NCI-H345 (cell line): ENCODE results near the gene SHANK1.

ENCODE experiments used
- DNase-seq: peaks from one replicate; lab custom pipeline; 2025; lab: John Stamatoyannopoulos, UW

SHANK1 gene

DNA sequence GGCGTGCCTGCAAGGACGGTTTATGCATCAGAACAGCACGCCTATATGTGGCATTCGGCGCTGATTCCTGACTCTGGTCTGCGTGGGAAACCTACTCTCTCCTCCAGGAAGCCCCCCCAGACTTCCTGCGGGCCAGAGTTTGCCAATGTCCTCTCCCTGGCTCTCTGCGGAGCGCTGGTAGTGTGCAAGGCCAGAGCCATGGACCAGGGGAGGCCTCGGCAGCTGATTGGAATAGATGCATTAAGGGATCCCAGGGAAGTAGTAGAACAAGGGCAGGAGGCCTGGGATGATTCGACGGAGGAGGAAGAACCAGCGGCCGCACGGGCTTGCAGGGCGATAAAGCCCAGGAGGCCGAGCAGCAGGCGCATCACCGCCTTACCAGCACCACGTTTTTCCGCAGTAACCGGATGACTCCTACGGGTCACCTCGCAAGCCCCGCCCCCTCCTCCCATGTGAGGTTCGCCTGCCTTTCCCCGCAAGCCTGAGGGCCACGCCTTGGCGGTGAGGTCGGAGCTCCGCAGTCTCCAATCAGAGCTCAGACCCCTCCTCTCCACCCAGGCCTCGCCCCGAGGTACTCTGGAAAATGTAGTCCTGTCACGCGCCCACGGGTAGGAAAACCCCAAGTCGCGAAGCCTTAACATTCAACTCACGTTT, 8.6 kb upstream of the SHANK1 start:
- no peak for DNase-seq

DNA sequence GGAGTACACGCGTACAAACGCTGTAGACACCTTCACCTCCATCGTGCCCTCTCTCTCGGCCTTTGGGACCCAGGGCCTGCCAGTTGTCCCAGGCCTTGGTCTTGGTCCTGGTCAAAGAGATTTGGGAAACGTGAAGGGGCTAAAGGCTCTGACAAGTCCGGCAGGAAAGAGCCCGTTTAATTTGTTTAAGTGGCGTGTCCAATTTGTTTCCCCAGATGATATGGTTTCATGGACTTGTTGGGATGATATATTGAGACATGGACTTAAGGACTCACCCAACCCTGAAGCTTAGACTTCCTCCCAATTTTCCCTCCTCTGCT, 6.3 kb upstream of the SHANK1 start:
- no peak for DNase-seq

DNA sequence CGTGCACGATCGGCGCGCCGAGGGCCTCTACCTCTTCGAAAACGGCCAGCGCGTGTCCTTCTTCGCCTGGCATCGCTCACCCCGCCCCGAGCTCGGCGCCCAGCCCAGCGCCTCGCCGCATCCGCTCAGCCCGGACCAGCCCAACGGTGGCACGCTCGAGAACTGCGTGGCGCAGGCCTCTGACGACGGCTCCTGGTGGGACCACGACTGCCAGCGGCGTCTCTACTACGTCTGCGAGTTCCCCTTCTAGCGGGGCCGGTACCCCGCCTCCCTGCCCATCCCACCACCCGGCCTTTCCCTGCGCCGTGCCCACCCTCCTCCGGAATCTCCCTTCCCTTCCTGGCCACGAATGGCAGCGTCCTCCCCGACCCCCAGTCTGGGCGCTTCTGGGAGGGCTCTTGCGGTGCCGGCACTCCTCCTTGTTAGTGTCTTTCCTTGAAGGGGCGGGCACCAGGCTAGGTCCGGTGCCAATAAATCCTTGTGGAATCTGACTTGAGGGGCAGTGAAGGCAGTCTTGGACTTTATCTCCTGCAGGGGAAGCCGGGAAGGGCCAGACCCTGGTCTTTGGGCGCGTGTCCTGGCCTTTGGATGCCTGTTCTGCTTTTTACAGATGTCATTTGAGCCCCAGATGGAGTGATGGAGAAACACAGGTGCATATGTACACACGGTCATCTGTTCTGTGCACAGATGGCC, 5.8 kb upstream of the SHANK1 start:
- no peak for DNase-seq

DNA sequence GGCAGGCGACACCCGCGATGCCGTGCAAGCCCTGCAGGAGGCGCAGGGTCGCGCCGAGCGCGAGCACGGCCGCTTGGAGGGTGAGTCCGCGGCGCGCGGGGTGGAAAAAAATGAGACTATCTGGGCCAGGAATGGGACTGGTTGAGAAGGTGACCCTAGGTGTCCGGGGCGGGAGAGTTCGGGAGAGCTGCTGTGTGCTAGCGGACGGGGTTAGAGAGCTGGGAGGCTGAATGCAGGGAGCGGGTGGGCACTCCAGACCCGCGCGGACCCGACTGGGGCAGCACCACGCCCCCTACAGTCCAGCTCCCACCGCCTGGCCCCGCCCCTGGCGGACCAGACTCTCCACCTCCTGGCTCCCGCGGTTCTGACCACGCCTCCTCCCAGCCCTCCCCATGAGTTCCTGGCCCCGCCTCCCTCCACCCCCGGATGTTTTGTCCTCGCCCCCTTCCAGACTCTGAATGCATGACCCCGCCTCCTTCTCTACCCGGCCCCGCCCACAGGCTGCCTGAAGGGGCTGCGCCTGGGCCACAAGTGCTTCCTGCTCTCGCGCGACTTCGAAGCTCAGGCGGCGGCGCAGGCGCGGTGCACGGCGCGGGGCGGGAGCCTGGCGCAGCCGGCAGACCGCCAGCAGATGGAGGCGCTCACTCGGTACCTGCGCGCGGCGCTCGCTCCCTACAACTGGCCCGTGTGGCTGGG, 5.1 kb upstream of the SHANK1 start:
- DNase-seq, result peak; percentile 90

DNA sequence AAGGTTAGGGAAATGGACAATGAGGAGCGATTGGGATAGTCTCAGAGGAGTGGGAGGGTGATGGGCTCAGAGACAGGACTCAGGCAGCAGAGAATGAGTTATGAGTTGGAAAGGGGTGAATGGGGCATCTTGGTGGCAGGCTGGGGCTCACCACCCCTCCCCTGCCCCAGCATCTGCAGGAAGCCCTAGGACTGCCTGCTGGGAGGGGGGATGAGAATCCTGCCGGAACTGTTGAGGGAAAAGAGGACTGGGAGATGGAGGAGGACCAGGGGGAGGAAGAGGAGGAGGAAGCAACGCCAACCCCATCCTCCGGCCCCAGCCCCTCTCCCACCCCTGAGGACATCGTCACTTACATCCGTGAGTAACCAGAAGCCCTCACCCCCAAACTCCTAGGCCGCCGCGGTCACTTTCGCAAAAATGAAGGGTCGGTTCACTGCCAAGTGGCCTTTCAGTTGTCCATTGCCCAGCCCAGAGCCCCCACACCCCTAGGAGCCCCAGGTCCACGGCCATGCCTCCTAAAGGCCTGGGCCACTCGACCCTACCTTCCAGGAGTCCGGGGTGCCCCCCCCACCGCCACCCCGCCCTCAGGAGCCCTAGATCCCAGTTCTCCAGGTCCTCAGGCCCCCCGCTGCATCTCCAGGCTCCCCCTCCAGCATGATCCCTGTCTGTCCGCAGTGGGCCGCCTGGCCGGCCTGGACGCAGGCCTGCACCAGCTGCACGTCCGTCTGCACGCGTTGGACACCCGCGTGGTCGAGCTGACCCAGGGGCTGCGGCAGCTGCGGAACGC, 4.3 kb upstream of the SHANK1 start:
- no peak for DNase-seq

DNA sequence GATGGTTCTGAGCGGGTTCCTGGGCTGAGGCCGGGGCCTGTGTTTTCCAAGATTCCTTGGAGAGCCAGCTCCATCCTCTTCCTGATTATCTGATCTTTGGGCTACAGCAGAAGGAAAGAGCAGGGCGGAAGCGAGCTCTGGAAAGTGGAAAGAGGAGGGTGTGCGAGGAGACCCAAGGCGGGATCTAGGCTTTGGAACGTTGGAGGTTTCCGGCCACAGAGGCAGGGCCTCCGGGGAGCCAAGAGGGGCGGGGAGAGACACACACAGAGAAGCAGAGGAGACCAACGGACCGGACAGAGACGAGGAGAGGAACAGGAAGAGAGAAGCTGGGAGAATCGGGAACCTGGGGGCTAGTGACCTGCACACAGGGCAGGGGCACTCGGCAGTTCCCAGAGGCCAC, 3.5 kb upstream of the SHANK1 start, which contains the start of gene CLEC11A:
CLEC11A (plus strand) TSS at position 296 of the 400 bp plus-strand sequence. CDS start 162 bp downstream, outside the sequence.
- no peak for DNase-seq

DNA sequence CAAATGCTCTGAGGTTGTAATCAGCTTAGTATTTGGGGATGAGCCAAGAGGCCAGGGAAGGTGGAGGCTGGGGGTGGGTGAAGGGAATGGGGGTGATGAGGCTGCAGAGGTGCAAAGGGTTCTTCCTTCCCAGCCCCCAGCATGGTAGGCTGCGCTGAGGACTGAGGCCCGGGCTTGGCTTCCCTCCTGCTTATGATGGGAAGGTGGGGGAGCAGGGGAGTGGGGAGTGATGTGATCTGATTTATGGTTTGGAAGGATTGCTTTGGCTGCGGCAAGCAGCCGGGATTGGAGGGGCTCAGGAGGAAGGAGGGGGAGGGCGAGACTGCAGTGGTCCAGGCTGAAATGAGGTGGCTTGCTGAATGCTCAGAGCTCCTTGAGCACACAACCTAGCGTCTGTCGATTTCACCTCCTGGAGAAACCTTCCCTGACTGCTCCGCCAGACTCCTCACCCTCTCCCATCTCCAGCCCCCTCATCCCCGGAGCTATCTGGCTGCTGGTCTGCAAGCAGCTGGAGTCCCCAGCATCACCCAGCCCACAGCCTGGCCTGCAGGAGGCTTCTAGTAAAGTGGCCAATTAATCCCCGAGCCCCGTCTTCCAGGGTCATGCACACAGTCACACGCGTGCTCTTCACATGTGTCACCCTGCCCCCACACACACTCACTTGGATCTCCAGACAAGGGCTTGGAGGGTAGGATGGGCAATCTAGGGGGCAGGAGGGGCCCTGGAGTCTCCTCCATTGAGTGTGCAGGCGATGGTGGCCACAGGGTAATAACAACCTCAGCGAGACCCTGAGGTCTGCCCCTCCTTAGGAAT, 2.8 kb upstream of the SHANK1 start:
- DNase-seq, result no peak

DNA sequence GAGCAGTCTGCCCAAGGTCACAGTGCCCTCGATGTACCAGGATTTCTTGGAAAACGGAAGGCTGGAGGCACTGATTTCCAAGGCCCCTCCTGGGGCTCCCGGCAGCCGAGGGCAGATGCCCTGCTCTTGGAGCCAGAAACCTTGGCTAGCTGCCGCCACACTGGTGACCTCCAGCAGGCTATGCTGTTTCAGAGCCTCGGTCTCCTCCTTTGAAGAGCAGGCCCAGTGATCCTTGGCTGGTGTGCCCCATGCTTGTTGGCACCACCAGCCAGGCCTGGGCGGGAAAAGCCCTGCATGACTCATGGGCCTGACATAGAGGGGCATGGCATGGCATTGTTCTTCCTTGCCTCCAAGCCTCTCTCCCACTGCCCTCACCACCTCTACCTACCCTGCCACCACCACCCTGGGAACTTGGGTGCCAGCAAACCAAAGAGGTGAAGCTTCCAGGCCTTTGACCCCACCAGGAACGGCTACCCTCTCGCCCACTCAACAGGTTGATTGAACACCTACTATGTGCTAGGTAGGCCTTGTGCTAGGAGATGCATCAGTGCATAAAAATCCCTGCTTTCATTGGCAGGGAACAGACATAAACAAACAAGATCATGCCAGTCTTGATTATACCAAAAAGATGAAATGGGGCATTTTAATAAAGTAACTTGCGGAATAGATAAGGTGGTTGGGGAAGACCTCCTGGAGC, 2.0 kb upstream of the SHANK1 start:
- DNase-seq, result no peak

DNA sequence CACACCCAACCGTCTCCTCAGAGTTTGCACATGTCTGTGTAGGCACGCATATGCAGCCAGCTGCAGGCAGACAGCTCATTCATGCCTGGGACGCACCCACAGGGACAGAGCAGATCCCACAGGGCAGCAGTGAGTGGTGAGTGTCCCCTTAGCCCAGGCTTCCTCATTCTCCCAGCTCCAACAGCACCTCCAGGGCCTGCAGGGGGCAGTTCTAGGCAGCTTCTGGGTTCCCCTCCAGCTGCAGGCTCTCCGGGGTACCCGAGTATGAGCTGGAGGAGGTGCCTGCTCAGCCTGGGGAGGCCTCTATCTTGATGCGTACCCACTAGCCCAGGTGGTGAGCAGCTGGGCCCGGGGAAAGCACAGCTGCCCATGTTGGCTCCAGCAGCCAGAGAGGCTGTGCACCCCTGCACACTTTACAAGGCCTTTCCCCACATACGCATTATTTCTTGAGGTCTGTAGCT, 1.3 kb upstream of the SHANK1 start:
- no peak for DNase-seq

DNA sequence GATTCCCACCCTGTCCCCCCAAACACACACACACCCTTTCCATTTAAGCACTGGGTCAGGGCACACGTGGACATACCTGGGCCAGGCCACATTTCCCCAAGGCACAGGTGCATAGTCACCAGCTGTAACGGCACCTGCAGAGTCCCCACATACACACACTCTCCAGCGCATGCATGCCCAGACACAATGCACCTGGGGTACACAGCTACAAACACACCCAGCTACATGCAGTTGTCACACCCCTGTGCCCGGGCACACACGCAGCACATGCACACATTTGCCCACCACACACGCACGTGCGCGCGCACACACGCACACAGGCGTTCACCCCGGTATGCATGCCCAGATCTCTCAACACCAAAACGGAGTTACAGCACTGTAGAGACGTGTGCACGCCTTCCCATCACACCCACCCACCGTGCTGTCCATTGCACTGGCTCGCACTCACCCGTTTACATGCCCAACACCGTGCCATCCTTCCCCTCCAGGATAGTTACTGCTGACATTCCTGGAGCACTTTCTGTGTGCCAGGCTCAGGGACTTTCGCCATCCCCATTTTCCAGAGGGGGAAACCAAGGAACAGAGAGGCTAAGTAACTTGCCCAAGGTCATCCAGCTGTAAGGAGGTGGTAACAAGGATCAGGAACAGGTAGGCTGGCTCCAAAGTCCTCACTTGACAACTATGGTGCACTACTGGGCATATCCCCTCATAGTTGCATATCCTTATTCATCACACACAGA, 749 bp upstream of the SHANK1 start:
- DNase-seq, result no peak

DNA sequence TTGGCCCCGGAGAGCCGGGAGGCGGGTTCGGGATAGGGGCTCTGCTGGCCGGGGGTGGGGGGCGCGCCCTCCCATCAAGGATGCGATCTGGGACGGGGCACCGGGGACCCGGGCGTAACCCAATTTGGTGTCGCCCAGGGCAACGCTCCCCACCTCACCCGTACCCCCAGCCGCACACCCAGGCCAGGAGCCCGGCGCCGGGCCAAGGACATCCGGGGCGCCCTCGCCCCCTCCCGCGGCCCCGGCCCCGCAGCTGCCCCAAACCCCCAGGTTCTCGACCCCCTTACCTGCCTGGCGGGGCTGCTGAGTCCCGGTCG, 525 bp downstream of the SHANK1 start:
- no peak for DNase-seq

DNA sequence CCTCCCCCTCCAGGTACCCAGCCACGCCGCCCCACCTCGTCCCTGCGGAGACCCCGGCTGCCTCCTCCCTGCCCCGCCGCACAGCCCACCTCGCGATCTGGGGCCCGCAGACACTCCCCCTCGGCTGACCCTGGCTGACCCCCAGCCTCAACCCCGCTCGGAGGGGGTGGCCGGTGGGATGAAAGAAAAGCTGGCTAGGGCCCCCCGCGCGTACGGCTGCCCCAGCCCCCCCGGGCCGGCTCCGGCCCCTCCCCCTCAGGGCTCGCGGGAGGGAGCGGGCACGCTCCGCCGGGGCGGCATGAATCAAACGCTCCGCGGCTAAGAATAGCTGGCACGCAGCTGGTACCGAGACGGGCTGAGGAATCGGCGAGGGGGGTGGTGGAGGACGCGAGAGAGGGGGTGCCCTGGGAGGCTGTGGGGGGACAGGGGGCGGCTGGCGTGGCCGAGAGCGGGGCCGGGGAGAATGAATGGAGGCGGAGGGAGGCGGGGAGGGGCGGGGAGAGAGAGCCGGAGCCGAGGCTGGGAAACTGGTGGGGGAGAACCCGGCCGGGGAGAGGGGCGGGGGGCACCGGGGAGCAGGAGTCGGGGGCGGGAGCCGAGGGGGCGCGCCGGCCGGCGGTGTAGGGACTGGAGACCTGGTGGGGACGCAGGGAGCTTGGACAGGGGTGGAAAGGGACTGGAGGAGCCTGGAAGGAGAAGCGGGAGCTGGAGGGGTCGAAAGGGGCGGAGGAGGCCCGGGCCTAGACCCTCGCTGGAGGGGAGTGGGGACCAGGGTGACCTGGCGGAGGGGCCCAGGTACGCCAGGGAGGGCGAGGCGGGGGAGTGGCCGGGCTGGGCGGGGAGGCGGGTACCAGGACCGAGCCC, 1.1 kb downstream of the SHANK1 start:
- DNase-seq, result no peak

DNA sequence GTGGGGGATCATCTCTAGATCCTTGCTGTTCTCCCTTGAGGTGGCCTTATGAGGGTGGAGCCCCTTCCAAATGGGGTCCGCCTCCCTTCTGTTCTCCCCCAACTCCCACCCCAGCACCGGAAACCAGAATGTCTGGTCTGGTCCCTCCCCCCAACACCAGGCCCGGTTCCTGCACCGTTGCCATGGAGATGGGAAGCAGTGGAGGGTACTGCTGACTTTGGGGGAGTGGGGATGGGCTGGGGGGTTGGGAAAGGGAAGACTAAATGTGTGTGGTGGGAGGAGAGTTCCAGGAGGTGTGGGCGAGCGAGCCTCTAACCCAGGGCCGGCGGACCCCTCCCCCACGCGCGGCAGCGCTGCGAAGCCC, 1.7 kb downstream of the SHANK1 start:
- DNase-seq, result no peak

DNA sequence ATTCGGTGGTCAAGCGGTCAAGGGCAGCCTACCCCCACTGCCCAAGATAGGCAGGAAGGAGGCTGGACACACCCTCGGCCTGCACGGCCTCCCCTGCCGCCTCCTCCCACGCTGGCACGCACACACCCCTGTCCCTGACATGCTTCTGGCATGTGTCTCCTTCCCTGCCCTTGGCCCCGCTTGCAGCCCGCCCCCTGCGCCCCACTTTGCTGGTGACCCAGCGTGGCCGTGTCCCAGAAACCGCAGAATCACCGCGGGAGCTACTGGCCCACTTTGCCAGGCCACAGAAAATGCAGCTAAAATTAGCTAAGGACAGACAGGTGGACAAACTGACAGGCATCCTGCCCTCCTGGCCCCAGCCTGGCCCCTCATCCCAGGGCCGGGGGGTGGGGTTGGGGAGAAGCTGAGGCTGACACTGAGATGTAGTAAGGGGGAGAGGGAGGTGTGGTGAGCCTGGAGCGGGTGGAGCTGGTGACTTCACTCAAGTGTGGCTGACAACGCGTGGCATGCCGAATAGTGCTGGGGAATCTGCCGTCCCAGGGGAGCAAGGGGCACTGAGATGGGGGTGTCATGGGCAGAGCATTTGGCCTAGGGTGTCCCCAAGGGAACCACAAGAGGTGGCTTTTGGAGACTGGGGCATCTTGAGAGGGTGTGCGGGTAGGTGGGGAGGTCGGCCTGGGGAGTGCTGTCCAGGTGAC, 2.4 kb downstream of the SHANK1 start:
- DNase-seq, result no peak

DNA sequence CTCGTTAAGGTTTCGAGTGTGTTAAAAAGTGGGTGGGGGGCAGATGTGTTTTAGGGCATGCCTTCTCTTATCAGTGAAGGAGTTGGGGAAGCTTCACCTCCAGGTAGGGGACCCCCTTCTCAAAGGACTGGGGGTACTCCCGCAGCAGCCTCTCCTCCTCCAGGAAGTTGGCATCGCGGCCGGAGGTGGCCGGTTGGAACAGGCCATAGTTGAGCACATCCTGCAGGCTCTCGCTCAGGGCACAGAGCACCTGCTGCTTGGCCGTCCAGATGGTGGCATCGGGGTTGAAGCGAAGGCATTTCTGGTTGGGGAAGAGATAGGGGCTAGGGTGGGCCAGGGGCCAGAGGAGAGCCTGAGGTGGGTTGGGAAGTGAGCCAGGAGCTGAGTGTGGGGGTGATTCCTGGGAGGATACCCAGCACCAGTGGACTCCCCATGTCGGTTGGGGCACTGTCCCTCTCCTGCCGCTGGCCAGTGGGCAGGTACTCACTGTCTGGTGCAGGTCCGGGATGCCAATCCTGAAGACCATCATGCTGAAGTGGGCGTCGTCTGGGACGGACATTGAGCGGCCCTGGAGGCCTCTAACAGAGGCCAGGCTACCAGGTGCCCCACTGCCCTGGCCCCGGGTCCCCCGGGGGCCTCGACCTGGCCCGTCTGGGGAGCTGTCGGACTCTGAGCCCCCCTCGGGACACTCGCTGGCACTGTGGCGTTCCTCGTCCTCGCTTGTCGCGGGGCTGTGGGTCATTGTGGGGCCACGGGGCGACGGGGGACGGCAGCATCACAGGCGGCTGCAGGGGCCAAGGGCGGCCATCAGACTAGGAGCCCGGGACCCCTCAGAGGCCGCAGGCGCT, 3.2 kb downstream of the SHANK1 start:
- DNase-seq, result no peak

DNA sequence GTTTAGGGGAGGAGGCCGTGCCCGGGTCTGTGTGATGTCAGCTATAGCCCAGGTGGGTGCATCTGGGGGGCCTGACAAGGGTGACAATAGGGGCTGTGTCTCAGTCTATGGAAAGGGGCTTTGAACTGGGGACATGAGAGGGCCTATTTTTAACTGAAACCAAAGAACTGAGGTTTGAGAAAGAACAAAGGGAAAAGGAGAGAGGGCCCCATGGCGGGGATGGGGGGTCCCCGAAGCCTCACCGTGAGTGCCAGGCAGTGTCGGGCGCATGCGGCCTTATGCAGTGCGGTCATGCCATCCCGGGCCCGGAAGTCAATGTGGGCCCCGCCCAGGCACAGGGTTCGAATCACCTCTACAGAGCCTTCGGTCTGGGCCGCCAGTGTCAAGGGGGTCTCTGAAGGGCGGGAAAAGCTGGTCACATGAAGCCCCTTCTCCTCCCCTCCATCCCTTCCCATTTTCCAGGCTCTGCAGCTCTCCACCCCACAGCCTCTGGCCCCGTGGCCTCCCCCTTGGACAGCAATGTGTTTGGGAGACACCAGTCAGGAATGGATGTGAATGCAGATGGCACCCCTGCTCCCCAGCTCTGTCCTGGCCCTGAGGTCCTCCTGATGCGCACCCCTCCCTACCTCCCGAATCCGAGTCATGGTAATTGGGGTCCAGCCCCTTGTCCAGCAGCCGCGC, 5.9 kb downstream of the SHANK1 start:
- no peak for DNase-seq

DNA sequence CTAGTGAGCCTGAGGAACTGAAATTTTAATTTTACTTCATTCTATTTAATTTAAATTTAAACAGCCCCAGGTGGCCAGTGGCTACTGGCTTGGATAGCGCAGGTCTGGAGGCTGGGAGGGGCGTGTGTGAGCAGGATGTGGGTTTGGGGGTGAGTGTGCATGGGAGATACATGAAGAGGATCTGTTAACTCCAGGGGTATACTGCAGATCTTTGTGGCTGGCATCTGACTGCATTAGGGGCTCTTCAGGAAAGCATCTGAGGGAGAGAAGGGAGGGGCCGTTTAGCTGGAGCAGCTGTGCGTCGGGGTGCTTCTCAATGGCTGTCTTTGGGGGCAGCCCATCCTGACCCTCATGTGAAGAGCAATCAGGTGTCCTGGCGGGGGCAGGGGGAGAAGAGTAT, 6.8 kb downstream of the SHANK1 start:
- no peak for DNase-seq
